Cardiac fibroblast (primary cell): Measurements from ENCODE around the gene TSFM.

Source experiments
- DNase-seq, 2 donors: peaks; one replicate each; pipeline versions ENCODE4 v3.0.0 to v3.0.0-alpha.2; 2010; ENCODE audit warnings: low read depth in 2 of 2
- H3K4me3 ChIP-seq, 2 donors: replicated peaks in 1 of 2; 1 replicate in 1 of 2; 2 replicates in 1 of 2; pipeline ENCODE4 v1.5.1; 2011; ENCODE audit warnings: low read depth in 2 of 2, low read length in 2 of 2, mild to moderate bottlenecking in 2 of 2, moderate library complexity in 1 of 2
- CTCF ChIP-seq: IDR thresholded peaks from one replicate; pipeline ENCODE4 v1.5.1; 2011; ENCODE audit warnings: low read depth, mild to moderate bottlenecking, low read length, inconsistent platforms

Gene TSFM

GRCh38 chr12:57842342-57843294 lies 60.0 kb downstream of the TSFM start:
- DNase-seq: peak; percentile 13 to 34
- peak overlapping the region; percentile 24 to 100 for H3K4me3 ChIP-seq
- TF ChIP-seq CTCF: no peak

DNA sequence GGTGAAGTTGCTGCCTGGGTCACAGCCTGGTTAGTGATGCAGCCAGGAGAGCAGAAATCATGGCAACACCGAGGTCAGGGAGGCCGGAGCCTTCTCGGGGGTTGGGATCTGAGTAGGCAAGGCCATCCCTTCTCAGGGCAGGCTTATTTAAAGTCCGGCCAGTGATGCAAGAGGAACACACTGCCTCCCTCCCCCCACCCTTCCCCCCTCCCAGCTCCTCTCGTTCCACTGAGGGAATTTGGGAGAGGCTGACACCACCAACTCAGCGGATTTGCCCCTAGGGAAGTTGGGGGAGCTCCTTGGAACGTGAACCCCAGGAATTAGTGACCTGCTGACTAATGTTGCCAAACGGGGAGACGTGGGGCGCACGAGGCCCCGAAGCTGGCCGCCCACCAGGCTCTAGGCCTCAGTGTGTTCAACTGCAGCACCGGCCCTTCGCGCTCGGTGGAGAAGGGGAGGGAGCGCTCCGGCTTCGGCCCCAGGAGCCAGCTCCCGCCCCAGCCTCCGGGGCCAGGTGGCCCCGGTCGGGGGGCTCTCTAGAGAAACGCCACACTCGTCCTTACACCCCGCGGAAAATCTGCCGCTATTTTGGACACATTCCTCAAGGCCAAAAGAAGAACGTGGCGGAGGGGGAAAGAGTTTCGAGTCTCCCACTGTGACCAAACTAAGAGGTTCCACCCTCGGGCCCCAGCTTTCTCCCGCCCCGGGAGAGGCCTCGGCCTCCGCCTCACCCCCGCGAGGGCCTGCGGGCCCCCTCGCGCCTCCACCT lies 62.3 kb downstream of the TSFM start:
- TF ChIP-seq CTCF: no peak
- DNase-seq: peak; percentile 92 to 95
- peak overlapping the region; percentile 99 to 100 for H3K4me3 ChIP-seq

GRCh38 chr12:57845478-57846284 lies 63.1 kb downstream of the TSFM start:
- H3K4me3 ChIP-seq: peak overlapping the region; percentile 99 to 100
- DNase-seq: peak; percentile 52 to 57
- TF ChIP-seq CTCF: no peak

- peak overlapping the region; percentile 99 to 100 for H3K4me3 ChIP-seq
- no peak for DNase-seq
- TF ChIP-seq CTCF: no peak
Measured at GRCh38 chr12:57846285-57846576, 63.6 kb downstream of the TSFM start.

GRCh38 chr12:57846577-57847319 lies 64.2 kb downstream of the TSFM start, which contains the start of gene CTDSP2:
CTDSP2 (minus strand) TSS chr12:57846729; CDS start chr12:57846435, 294 bp downstream.
- DNase-seq: peak; percentile 99 to 100
- H3K4me3 ChIP-seq: peak within 1 kb of the TSS; percentile 99 to 100
- TF ChIP-seq CTCF: no peak
